H9 (cell line): ENCODE results near the gene GGA3. TPM values are rescaled to one million over a fixed set of nuclear protein-coding genes. Genes with fewer than 3 reads are reported as not detected.

Experiments
- DNase-seq: peaks from one replicate; pipeline ENCODE4 v3.0.0-alpha.2; 2017
- H2AFZ ChIP-seq: one replicate; pipeline ENCODE4 v1.6.1; 2013; ENCODE audit warnings: mild to moderate bottlenecking, low read length, control low read depth, moderate library complexity
- H2AK5ac ChIP-seq: 2 replicates; pipeline ENCODE4 v1.6.1; 2013; ENCODE audit warnings: low read length, control low read depth, mixed read lengths; ENCODE audit not compliant: insufficient read length
- H2BK120ac ChIP-seq: one replicate; pipeline ENCODE4 v1.6.1; 2013; ENCODE audit warnings: low read depth, mild to moderate bottlenecking, low read length, control low read depth, inconsistent platforms; ENCODE audit not compliant: poor library complexity, severe bottlenecking
- H2BK12ac ChIP-seq: 2 replicates; pipeline ENCODE4 v1.6.1; 2013; ENCODE audit warnings: low read length, control low read depth, mixed read lengths, low read depth; ENCODE audit not compliant: insufficient read length
- H2BK15ac ChIP-seq: 2 replicates; pipeline ENCODE4 v1.6.1; 2013; ENCODE audit warnings: low read depth, low read length, control low read depth
- H2BK20ac ChIP-seq: one replicate; pipeline ENCODE4 v1.6.1; 2013; ENCODE audit warnings: low read depth, mild to moderate bottlenecking, low read length, control low read depth, inconsistent platforms; ENCODE audit not compliant: poor library complexity, severe bottlenecking
- H2BK5ac ChIP-seq: 2 replicates; pipeline ENCODE4 v1.6.1; 2013; ENCODE audit warnings: low read length, control low read depth, mixed read lengths; ENCODE audit not compliant: insufficient read length
- H3K14ac ChIP-seq: 2 replicates; pipeline ENCODE4 v1.6.1; 2013; ENCODE audit warnings: low read length, control low read depth; ENCODE audit not compliant: insufficient read depth
- H3K18ac ChIP-seq: 2 replicates; pipeline ENCODE4 v1.6.1; 2013; ENCODE audit warnings: low read depth, mild to moderate bottlenecking, mixed read lengths, low read length, control low read depth; ENCODE audit not compliant: insufficient read length
- H3K23ac ChIP-seq: 2 replicates; pipeline ENCODE4 v1.6.1; 2013; ENCODE audit warnings: low read length, control low read depth, mixed read lengths, low read depth; ENCODE audit not compliant: insufficient read length
- H3K23me2 ChIP-seq: 2 replicates; pipeline ENCODE4 v1.6.1; 2013; ENCODE audit warnings: low read depth, mild to moderate bottlenecking, mixed read lengths, low read length, control low read depth; ENCODE audit not compliant: insufficient read length, poor library complexity, severe bottlenecking
- H3K27ac ChIP-seq: 2 replicates; pipeline ENCODE4 v1.5.1; 2013; ENCODE audit warnings: low read length, control low read depth, mixed read lengths, low read depth; ENCODE audit not compliant: insufficient read length
- H3K27me3 ChIP-seq: 2 replicates; pipeline ENCODE4 v1.6.1; 2013; ENCODE audit warnings: low read length, control low read depth, inconsistent platforms; ENCODE audit not compliant: insufficient read depth
- H3K4ac ChIP-seq: 2 replicates; pipeline ENCODE4 v1.6.1; 2013; ENCODE audit warnings: low read depth, mild to moderate bottlenecking, control low read depth, inconsistent platforms, low read length, moderate library complexity
- H3K4me1 ChIP-seq: 2 replicates; pipeline ENCODE4 v1.6.1; 2013; ENCODE audit warnings: low read length, control low read depth, inconsistent platforms; ENCODE audit not compliant: insufficient read depth
- H3K4me2 ChIP-seq: 2 replicates; pipeline ENCODE4 v1.6.1; 2013; ENCODE audit warnings: low read length, control low read depth, mixed read lengths; ENCODE audit not compliant: insufficient read length, insufficient read depth
- H3K56ac ChIP-seq: 2 replicates; pipeline ENCODE4 v1.6.1; 2013; ENCODE audit warnings: low read depth, mild to moderate bottlenecking, mixed read lengths, low read length, control low read depth; ENCODE audit not compliant: insufficient read length
- H3K79me1 ChIP-seq: 2 replicates; pipeline ENCODE4 v1.6.1; 2013; ENCODE audit warnings: low read depth, mild to moderate bottlenecking, moderate library complexity, low read length, control low read depth, inconsistent platforms; ENCODE audit not compliant: insufficient read depth, poor library complexity, severe bottlenecking
- H3K79me2 ChIP-seq: 2 replicates; pipeline ENCODE4 v1.6.1; 2013; ENCODE audit warnings: low read length, control low read depth, inconsistent platforms; ENCODE audit not compliant: insufficient read depth
- H3K9ac ChIP-seq: 2 replicates; pipeline ENCODE4 v1.6.1; 2013; ENCODE audit warnings: low read length, control low read depth, mixed read lengths; ENCODE audit not compliant: insufficient read length; ENCODE audit errors: extremely low read depth
- H3K9me3 ChIP-seq: one replicate; pipeline ENCODE4 v1.6.1; 2013; ENCODE audit warnings: low read depth, low read length, inconsistent platforms; ENCODE audit not compliant: control insufficient read depth
- H3T11ph ChIP-seq: one replicate; pipeline ENCODE4 v1.6.1; 2013; ENCODE audit warnings: mild to moderate bottlenecking, low read length, control low read depth, inconsistent platforms
- H4K20me1 ChIP-seq: one replicate; pipeline ENCODE4 v1.6.1; 2013; ENCODE audit not compliant: control insufficient read depth, insufficient read length, insufficient read depth
- H4K5ac ChIP-seq: 2 replicates; pipeline ENCODE4 v1.6.1; 2013; ENCODE audit warnings: low read depth, mild to moderate bottlenecking, mixed read lengths, low read length, control low read depth; ENCODE audit not compliant: insufficient read length
- H4K8ac ChIP-seq: replicated peaks from 2 replicates; pipeline ENCODE4 v1.6.1; 2013; ENCODE audit warnings: low read length, control low read depth, mixed read lengths, low read depth; ENCODE audit not compliant: insufficient read length
- H4K91ac ChIP-seq: 2 replicates; pipeline ENCODE4 v1.6.1; 2013; ENCODE audit warnings: low read depth, mild to moderate bottlenecking, moderate library complexity, mixed read lengths, low read length, control low read depth; ENCODE audit not compliant: insufficient read length
- H3K27ac Mint-ChIP-seq, 3 experiments: 2 replicates in 2 of 3; 3 replicates in 1 of 3; pipeline ENCODE4 v1.8.0; 2020 to 2021; ENCODE audit warnings: mixed read lengths in 3 of 3, mild to moderate bottlenecking in 1 of 3, moderate library complexity in 1 of 3
- H3K27me3 Mint-ChIP-seq: 2 replicates; pipeline ENCODE4 v1.8.0; 2021; ENCODE audit warnings: low read depth, mild to moderate bottlenecking, moderate library complexity, mixed read lengths
- H3K36me3 Mint-ChIP-seq, 3 experiments: 2 replicates in 2 of 3; 3 replicates in 1 of 3; pipeline ENCODE4 v1.8.0; 2020 to 2021; ENCODE audit warnings: low read depth in 3 of 3, mixed read lengths in 3 of 3; ENCODE audit not compliant: insufficient read depth in 1 of 3
- H3K4me1 Mint-ChIP-seq, 2 experiments: 2 replicates each; pipeline ENCODE4 v1.8.0; 2020; ENCODE audit warnings: mixed read lengths in 2 of 2
- H3K4me3 Mint-ChIP-seq, 2 experiments: 2 replicates in 1 of 2; 3 replicates in 1 of 2; pipeline ENCODE4 v1.8.0; 2020 to 2021; ENCODE audit warnings: mild to moderate bottlenecking in 2 of 2, mixed read lengths in 2 of 2, moderate library complexity in 1 of 2
- H3K9me3 Mint-ChIP-seq, 2 experiments: 2 replicates in 1 of 2; 3 replicates in 1 of 2; pipeline ENCODE4 v1.8.0; 2020; ENCODE audit warnings: mild to moderate bottlenecking in 2 of 2, mixed read lengths in 2 of 2, moderate library complexity in 1 of 2
- WGBS: extraction: QIAGEN DNeasy Blood & Tissue Kit; methylation state at CpG from one replicate; pipeline ENCODE4 v1.1.7; 2013; ENCODE audit warnings: missing lambda C conversion rate, low lambda C conversion rate, mixed read lengths; ENCODE audit not compliant: insufficient read length; ENCODE audit errors: extremely low coverage; 5-methylcytosine and 5-hydroxymethylcytosine counted together
- total RNA-seq: library from RNA; stranded (reverse); gene quantifications from 2 replicates; pipeline ENCODE4 v1.2.1, GENCODE V29; 2021
- TF ChIP-seq, protein P1 (sequence below): fragments of 200-600 bp; sonication (generic); conservative IDR thresholded peaks from 3 replicates; pipeline ENCODE4 v1.8.0; 2021; ENCODE audit warnings: antibody characterized with exemption, mild to moderate bottlenecking

The GGA3 gene
- total RNA-seq, 1 experiment from 2014 or later = 50.3 TPM

DNA sequence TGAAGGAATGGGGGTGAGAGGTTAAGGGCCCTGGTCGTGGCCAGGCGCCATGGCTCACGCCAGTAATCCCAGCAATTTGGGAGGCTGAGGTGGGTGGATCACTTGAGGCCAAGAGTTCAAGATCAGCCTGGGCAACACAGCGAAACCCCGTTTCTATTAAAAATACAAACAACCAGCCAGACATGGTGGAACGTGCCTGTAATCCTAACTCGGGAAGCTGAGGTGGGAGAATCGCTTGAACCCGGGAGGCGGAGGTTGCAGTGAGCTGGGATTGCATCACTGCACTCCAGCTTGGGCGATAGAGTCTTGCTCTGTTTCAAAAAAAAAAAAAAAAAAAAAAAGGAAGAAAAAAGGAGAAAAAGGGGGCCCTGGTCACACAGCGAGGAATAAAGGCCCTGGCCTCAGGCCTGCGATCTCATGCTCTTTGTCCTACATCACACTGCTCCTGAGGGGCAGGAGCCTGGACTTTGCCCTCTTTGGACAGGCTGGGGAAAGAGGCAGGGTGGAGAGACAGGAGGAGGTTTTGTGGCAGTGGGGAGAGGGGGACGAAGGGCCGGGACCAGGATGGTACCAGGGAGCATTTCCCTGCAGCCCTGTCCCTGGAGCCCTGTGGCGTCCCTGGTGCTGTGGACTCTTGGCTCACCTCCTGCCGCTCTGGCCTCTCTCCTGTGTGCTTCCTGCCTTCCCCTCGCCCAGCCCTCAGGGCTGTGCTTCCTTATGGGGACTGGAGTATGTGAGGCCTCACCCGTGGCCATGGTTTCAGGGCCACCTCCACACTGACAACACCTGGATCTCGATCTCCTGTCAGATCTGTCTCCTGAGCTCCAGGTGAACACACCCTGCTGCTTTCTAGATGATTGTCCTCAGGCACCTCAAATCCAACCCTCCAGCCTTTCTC is 47.6 kb upstream of the GGA3 start:
- H3K36me3 Mint-ChIP-seq = no peaks in the 10 kb centered on the region
- Histone ChIP-seq H3K23me2 (no peaks in the 10 kb centered on the region), H3K27me3 (no peaks in the 10 kb centered on the region), H3K9me3 (no peaks in the 10 kb centered on the region), H2AFZ (no peak overlapping the region), H3K56ac (no peak overlapping the region), H2AK5ac (no peak overlapping the region), H3K79me1 (no peaks in the 10 kb centered on the region), H3K4ac (no peak overlapping the region), H2BK20ac (no peak overlapping the region), H3K23ac (no peak overlapping the region), H2BK15ac (no peak overlapping the region), H2BK120ac (no peak overlapping the region), H3K4me1 (no peaks in the 10 kb centered on the region), H4K20me1 (no peaks in the 10 kb centered on the region), H4K8ac (no peak overlapping the region), H3K4me2 (no peak overlapping the region), H4K5ac (no peak overlapping the region), H4K91ac (no peak overlapping the region), H3K79me2 (no peaks in the 10 kb centered on the region), H3K9ac (no peak overlapping the region), H3K14ac (no peak overlapping the region), H2BK12ac (no peak overlapping the region), H2BK5ac (no peak overlapping the region), H3T11ph (no peak overlapping the region), H3K18ac (no peak overlapping the region), H3K27ac (no peak overlapping the region)
- H3K4me3 Mint-ChIP-seq = no peak overlapping the region
- TF ChIP-seq, protein P1, sequence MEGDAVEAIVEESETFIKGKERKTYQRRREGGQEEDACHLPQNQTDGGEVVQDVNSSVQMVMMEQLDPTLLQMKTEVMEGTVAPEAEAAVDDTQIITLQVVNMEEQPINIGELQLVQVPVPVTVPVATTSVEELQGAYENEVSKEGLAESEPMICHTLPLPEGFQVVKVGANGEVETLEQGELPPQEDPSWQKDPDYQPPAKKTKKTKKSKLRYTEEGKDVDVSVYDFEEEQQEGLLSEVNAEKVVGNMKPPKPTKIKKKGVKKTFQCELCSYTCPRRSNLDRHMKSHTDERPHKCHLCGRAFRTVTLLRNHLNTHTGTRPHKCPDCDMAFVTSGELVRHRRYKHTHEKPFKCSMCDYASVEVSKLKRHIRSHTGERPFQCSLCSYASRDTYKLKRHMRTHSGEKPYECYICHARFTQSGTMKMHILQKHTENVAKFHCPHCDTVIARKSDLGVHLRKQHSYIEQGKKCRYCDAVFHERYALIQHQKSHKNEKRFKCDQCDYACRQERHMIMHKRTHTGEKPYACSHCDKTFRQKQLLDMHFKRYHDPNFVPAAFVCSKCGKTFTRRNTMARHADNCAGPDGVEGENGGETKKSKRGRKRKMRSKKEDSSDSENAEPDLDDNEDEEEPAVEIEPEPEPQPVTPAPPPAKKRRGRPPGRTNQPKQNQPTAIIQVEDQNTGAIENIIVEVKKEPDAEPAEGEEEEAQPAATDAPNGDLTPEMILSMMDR = no peak
- no CpG with 5 or more reads among the region's 20 CpGs for WGBS
- DNase-seq = no peak
- peak overlapping the region in 2 of 3 experiments; percentile 43 to 73; a peak in 4 of 7 replicates for H3K27ac Mint-ChIP-seq
- H3K4me1 Mint-ChIP-seq = peaks cover 2 to 10% of the 10 kb centered on the region in 2 experiments; a peak in 1 of 4 replicates
- H3K9me3 Mint-ChIP-seq = no peaks in the 10 kb centered on the region
- H3K27me3 Mint-ChIP-seq = no peaks in the 10 kb centered on the region; the same call in 1 of the 2 replicates
